GM21825 (cell line): ENCODE results near the gene ICA1L.

Experiments
- ATAC-seq: cut with Tn5 transposase; IDR thresholded peaks from one replicate; pipeline ENCODE4 v1.9.1; 2021; ENCODE audit warnings: mild to moderate bottlenecking, moderate library complexity; ENCODE audit not compliant: unreplicated experiment

The ICA1L gene

GRCh38 chr2:202749477-202749876 is 122.1 kb downstream of the ICA1L start:
- no peak for ATAC-seq

GRCh38 chr2:202743613-202744012 is 128.0 kb downstream of the ICA1L start:
- ATAC-seq: no peak

- ATAC-seq: no peak
These were observed 134.7 kb downstream of the ICA1L start for GRCh38 chr2:202736826-202737225.

- ATAC-seq: no peak
These were observed 145.5 kb downstream of the ICA1L start for GRCh38 chr2:202726070-202726469.

DNA sequence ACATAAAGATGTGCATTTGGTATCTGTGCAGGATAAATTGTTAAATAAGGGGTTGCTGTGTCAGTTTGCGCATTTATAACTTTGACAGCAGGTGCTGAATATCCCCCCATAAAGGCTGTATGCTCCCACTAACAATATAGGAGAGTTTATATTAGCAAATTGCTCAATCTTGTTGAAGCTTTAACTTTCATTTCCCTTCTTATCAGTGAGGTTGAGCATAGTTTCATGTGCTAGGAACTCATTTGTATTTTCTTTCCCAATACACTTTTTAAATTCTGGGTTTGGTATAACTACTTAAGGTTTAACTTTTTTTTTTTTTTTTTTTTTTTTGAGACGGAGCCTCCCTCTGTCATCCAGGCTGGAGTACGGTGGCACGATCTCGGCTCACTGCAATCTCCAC is 147.8 kb downstream of the ICA1L start:
- ATAC-seq: no peak
